ENCODE data around the gene DEAF1. TPM values are rescaled to one million over a fixed set of nuclear protein-coding genes. Genes with fewer than 3 reads are reported as not detected.

The DEAF1 gene
- total and polyA plus RNA-seq, 9 of the 15 experiments (the other 6 are each of a cell fraction or from before 2014, with no cell fraction given) = 2.0 to 69.1 (median 26.8) TPM

DNA sequence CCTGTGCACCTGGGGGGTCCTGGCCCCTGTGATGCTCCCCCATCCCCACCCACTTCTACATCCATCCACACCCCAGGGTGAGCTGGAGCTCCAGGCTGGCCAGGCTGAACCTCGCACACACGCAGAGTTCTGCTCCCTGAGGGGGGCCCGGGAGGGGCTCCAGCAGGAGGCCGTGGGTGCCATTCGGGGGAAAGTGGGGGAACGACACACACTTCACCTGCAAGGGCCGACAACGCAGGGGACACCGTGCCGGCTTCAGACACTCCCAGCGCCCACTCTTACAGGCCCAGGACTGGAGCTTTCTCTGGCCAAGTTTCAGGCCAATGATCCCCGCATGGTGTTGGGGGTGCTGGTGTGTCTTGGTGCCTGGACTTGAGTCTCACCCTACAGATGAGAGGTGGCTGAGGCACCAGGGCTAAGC is 32.3 kb upstream of the DEAF1 start:
- Histone ChIP-seq H3K9me1 (ENCODE audit: control insufficient read depth, insufficient read depth, low read length) (no peaks in the 10 kb centered on the region), H3K9ac (ENCODE audit: insufficient read depth in 1 of 2, low read depth in 2 of 2, low read length in 2 of 2) (peak overlapping the region; percentile 45 to 87), H3K27ac (ENCODE audit: extremely low read depth, low read depth, low read length) (peak overlapping the region; percentile 51; the same call in 1 of the 3 replicates), H4K20me1 (replicated peaks; ENCODE audit: control insufficient read depth, insufficient read depth, low read length) (no peaks in the 10 kb centered on the region), H3K27me3 (ENCODE audit: control insufficient read depth in 2 of 2, insufficient read depth in 2 of 2, low read length in 2 of 2) (no peaks in the 10 kb centered on the region; a peak in 1 of 5 replicates), H2AFZ (ENCODE audit: low read depth, low read length) (no peak overlapping the region), H3K36me3 (ENCODE audit: control insufficient read depth, insufficient read depth, low read length) (no peaks in the 10 kb centered on the region), H3K4me3 (no peak overlapping the region), H3K9me3 (replicated peaks; ENCODE audit: control insufficient read depth, insufficient read depth, low read depth, low read length) (no peaks in the 10 kb centered on the region), H3K79me2 (ENCODE audit: control insufficient read depth, insufficient read depth, low read length) (no peaks in the 10 kb centered on the region; the same call in 1 of the 3 replicates), H3K4me1 (replicated peaks in 1 of 2; ENCODE audit: control insufficient read depth in 2 of 2, insufficient read depth in 2 of 2, low read length in 2 of 2) (peaks cover 35 to 66% of the 10 kb centered on the region in 2 experiments), H3K4me2 (ENCODE audit: insufficient read depth, low read length) (peak overlapping the region; percentile 65)
- 85% methylated on average over 12 of the region's 12 CpGs for WGBS (ENCODE audit: insufficient coverage, low coverage, missing lambda C conversion rate)
- TF ChIP-seq MCM7 (IDR thresholded peaks at IDR 0.05) (no peak), STAT5B (CRISPR knock-in tag; IDR thresholded peaks at IDR 0.05) (no peak), CREBBP (IDR thresholded peaks at IDR 0.05; ENCODE audit: low read depth, low read length) (no peak), LEF1 (IDR thresholded peaks at IDR 0.05) (no peak), CCAR2 (IDR thresholded peaks at IDR 0.05; ENCODE audit: low read depth, low read length) (no peak), BHLHE40 (IDR thresholded peaks at IDR 0.05; ENCODE audit: low read length) (no peak)
- TF ChIP-seq, protein P1, sequence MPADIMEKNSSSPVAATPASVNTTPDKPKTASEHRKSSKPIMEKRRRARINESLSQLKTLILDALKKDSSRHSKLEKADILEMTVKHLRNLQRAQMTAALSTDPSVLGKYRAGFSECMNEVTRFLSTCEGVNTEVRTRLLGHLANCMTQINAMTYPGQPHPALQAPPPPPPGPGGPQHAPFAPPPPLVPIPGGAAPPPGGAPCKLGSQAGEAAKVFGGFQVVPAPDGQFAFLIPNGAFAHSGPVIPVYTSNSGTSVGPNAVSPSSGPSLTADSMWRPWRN (IDR thresholded peaks at IDR 0.05; ENCODE audit: low read depth) = no peak
- TF ChIP-seq, protein P2, sequence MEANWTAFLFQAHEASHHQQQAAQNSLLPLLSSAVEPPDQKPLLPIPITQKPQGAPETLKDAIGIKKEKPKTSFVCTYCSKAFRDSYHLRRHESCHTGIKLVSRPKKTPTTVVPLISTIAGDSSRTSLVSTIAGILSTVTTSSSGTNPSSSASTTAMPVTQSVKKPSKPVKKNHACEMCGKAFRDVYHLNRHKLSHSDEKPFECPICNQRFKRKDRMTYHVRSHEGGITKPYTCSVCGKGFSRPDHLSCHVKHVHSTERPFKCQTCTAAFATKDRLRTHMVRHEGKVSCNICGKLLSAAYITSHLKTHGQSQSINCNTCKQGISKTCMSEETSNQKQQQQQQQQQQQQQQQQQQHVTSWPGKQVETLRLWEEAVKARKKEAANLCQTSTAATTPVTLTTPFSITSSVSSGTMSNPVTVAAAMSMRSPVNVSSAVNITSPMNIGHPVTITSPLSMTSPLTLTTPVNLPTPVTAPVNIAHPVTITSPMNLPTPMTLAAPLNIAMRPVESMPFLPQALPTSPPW (CRISPR knock-in tag; IDR thresholded peaks at IDR 0.05) = no peak
- TF ChIP-seq, protein P3, sequence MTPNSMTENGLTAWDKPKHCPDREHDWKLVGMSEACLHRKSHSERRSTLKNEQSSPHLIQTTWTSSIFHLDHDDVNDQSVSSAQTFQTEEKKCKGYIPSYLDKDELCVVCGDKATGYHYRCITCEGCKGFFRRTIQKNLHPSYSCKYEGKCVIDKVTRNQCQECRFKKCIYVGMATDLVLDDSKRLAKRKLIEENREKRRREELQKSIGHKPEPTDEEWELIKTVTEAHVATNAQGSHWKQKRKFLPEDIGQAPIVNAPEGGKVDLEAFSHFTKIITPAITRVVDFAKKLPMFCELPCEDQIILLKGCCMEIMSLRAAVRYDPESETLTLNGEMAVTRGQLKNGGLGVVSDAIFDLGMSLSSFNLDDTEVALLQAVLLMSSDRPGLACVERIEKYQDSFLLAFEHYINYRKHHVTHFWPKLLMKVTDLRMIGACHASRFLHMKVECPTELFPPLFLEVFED (CRISPR knock-in tag; conservative IDR thresholded peaks at IDR 0.05) = no peak
- no peak for FAIRE-seq
- peak in 1 of 4 experiments; percentile 18 for DNase-seq (ENCODE audit: extremely low read depth in 1 of 4, low spot score in 3 of 4)
- intact Hi-C loops (cut with micrococcal nuclease) (loop anchor here (5.0 kb wide), 2 partner anchors 70 to 175 kb away; partner anchors contain the start of gene SLC25A22), in situ Hi-C loops (cut with MboI) (no loop called here)
- CTCF ChIA-PET (ENCODE audit: low intra/inter-chr PET ratio) = interaction anchor here (1.2 to 2.2 kb wide), 6 partner anchors 20 to 172 kb away, joined by 3 to 22 read pairs (median 8); partner anchors contain the start of genes TALDO1 and TMEM80
- no peak; the same call in 2 of the 3 replicates for ATAC-seq
- POLR2A ChIA-PET = interaction anchor here (0.6 to 2.8 kb wide), 7 partner anchors 21 to 159 kb away, joined by 3 to 25 read pairs (median 4); partner anchors contain the start of genes DEAF1 and TMEM80
- BruUV-seq (replicated peaks) = no TSS peak
